DMS79 (cell line): ENCODE measurements around the gene GNA15.

Experiments used
- DNase-seq: peaks from one replicate; lab custom pipeline; 2025; lab: John Stamatoyannopoulos, UW

Gene GNA15

DNA sequence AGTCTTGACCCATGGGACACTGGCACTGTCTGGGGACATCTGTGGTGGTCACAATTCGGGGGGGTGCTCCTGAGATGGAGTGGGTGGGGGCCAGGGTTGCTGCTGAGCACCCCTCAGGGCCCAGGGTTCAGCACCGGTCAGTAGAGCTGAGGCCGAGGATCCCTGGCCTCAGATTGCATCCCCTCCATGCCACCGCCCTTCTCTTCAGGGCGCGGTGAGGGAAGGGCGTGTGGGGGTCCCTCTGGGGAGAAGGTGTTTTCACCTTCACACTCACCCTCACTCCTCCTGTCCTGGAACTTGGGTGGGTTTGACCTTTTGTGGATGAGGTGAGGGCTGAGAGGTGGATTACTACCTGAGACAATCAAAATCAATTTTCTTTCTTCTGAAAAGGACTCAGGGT lies 28.2 kb upstream of the GNA15 start:
- DNase-seq, result no peak

DNA sequence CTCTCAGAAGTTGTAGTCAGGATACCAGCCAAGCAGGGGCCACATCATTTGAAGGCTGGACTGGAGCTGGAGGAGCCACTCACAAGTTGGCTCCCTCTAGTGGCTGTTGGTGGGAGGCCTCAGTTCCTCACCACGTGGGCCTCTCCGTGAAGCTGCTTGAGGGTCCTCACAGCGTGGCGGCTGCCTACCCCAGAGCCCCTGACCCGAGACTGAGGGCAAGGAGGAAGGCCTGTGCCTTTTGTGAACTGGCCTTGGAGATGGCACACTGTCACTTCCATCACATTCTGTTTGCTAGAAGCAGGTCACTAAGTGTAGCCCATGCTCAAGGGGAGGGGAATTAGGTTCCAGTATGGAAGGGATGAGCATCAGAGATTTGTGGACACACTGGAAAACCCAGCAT lies 27.1 kb upstream of the GNA15 start:
- no peak for DNase-seq

DNA sequence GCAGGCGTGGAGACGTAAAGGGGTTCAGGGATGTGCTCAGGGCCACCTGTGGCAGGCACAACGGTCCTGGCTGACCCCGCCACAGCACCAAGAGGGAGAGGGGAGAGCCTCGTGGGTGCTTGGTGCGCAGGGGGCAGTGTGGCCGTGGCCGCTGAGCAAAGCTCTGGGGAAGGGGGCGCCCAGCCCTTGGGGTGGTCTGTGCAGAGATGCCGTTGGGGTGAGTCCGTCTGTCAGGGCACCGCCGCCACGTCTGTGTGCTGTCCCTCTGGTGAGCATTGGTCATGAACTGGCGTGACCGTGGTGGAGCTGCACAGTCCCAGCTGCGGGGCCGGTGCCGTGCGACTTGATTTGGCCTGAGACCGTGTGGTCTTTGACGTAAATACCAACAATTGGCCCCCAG lies 26.3 kb upstream of the GNA15 start:
- no peak for DNase-seq

DNA sequence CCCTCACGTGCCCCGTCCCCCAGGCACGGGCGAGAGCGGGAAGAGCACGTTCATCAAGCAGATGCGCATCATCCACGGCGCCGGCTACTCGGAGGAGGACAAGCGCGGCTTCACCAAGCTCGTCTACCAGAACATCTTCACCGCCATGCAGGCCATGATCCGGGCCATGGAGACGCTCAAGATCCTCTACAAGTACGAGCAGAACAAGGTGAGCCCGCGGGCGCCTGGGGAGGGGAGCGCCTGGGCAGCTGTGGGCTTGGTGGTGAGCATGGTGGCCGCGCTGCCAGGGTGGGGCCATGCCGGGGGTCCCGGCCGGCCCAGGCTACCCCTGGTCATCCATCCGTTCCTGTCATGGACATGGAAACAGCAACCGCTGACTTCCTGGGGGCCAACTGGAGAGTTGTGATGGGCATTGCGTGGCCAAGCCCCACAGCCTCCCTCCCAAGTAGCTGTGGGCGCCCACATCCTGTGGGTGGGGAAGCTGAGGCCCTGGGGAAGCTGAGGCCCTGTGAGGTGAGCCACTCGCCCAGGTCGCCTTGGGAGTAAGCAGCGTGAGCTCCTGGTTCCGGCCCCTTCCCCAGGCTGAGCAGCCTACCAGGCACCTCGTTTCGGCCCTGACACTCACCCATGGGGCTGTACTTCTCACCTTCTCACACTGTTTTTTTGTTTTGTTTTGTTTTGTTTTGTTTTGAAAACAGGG lies 25.6 kb upstream of the GNA15 start:
- no peak for DNase-seq

DNA sequence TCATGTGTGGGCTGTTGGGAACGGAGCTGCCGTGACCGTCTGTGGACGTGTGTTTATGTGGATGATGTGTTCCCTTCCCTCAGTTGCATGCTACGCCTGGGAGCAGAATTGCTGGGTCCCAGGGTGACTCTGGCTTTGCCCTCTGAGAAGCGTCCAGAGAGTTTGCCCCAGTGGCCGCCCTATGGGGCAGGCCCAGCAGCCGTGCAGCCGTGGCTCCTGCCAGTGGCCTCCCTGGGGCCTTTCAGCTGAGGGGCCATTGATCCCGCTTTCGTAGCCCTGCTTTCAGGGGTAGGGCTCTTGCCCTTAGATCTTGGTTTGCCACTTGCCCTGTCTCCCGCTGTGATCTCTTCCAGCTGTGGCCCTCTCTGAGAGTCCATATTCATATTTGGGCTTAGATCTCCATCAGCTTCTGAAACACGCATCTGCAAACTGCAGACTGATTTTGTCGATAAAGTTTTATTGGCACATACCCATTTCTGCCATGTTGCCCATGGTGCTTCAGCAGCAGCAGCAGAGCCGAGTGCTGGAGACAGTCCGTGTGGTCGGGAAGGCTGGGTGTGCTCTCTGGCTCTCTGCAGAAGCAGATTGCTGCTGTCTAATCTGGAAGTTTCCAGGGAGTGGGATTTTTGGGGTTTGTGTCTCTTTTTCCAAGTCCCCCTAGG lies 24.1 kb upstream of the GNA15 start:
- no peak for DNase-seq

DNA sequence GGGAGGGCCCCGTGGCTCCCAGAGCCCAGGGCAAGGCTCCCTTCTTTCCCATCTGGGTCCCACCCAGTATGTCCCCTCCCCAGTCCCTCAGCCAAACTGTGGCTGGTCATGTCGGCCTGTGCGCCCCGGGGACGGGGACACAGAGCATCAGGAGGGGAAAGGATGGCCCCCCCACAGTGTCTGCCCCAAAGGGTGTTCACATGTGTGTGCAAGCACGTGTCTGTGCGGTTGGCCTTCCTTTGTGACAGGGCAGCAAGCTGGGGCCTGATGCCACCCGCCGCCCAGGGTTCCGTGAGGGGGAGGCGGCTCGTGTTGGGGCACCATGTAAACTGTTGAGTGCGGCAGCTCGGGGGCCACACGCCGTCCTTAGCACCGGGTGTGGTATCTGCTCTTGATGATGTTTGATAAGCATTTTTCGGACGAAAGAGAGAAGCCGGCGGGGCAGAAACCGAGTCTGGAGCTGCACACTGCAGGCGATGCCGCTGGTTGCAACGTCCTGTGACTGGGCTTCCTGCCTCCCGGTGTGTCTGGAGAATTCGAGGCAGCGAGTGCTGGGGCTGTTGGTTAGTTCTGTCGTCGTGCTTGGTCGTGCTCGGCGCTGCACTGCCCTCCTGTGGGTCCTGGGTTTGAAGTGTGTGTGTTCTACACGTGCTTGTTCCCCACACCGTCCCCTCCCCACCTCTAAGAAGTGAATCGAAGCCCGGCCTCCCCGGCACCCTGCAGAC lies 23.3 kb upstream of the GNA15 start:
- no peak for DNase-seq

DNA sequence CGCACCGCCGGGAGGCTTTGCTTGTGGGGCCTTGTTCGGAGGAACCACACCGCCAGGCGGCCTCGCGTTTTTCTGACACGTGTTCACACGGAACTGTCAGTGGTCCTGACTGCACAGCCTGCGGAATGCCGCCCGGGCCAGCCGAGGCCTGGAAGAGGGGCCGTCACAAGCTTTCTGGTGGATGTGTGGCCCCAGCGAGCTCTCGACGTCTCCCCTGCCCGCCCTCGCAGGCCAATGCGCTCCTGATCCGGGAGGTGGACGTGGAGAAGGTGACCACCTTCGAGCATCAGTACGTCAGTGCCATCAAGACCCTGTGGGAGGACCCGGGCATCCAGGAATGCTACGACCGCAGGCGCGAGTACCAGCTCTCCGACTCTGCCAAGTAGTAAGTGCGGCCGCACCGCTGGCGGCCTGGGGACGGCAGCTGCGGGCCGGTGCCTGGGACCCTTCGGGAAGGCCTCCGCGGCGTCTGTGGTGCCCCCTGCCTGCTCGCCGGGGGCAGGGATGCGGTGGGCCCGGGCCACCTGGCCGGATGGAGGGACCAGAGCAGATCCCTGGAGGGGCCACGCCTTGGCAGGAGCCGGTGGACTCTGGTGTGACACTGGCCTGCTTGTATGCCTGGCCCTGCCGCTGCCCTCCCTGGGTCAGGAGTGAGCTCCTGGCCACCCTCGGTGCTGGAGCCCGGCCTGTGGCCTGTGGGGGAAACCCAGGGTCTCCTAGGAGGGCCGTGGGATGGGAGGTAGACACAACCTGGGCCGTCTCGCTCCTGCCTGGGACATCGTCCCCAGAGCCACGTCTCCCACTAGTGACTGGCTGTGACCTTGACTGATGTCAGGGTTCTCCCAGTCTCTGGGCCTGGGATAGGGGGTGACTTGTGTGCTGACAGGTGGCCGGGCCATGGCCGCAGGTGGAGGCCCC lies 22.5 kb upstream of the GNA15 start:
- no peak for DNase-seq

DNA sequence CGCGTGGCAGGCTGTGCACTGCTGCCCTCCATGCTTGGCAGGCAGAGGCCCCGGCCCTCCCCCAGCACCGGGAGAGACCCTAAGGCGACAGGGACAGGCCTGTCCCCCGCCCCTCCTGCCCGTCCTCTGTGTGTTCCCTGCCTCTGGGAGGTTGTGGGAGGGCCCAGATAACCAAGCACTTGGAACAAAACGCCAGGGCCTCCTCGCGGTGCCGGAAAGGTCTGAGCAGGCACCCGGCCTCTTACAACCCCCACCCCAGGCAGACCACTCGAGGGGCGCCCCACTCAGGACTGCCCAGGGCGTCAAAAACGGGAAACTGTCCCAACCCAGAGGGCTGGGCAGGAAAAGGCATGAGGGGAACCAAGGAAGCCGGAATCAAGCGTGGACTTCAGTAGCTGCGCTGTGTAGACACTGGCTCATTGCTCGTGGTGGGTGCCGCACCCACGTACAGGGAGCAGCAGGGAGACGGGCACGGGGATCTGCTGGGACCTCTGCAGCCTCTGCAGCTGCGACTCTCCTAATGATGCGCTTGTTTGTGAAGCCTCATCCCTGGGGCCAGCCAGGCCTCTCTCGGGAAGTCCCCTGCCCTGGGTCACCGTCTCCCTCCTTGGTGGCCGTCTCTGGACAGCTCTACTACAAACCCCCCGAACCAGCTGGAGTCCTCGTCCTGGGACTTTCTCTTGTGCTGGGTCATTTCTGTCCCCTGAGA lies 21.7 kb upstream of the GNA15 start:
- DNase-seq, result no peak

DNA sequence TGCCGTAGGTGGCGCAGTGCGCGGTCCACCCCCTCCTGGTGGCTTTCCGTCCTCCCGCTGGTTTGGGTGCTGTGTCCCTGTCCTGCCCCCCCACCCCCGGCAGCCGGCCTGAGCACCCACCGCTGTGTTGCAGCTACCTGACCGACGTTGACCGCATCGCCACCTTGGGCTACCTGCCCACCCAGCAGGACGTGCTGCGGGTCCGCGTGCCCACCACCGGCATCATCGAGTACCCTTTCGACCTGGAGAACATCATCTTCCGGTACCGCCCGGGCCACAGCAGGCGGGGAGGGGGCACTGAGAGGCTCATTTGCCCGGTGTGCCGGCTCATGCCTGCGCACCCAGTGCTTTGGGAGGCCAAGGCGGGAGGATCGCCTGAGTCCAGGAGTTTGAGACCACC lies 21.0 kb upstream of the GNA15 start:
- DNase-seq, result no peak

DNA sequence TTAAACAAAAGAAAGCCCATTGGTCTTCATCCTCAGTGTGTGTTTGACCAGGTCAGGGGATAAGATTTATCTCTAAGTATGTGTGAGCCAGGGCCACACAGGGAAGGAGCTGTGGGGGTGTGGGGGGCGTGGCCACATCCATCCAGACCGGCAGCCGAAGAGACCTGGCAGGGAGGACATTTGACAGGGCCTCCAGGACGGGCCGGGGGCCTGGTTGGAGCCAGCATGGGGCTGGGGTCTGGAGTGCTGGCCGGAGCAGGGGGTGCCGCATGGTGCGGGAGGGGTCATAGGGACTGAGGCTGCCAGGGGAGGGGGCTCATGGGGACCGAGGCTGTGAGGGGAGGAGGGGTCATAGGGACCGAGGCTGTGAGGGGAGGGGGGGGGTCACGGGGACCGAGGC lies 20.4 kb upstream of the GNA15 start:
- DNase-seq, result no peak

DNA sequence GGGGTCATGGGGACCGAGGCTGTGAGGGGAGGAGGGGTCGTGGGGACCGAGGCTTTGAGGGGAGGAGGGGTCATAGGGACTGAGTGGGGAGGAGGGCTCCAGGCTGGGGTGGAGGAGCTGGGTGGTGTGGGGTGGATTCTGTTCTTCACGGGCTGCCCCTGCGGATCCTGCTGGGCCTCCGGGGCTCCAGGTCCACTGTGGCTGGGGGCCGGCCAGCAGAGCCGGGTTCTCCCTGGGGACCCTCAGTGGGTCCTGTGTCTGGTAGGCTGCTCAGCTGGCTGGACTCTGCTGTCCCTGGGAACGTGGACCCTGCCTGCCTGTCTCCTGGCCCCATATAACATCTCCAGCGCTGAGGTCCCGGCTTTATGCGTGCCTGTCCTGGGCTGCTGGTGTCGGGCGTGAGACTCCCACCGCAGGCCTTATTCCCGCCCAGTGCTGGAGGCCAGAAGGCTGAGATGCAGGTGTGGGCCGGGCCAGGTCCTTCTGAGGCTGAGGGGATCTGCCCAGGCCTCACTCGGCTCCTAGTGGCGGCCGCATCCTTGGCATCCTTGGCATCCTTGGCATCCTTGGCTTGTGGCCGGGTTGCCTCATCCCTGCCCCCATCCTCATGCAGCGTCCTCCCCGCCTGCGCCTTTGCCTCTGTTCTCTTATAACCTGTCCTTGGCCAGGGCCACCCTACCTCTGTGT lies 19.8 kb upstream of the GNA15 start:
- no peak for DNase-seq

DNA sequence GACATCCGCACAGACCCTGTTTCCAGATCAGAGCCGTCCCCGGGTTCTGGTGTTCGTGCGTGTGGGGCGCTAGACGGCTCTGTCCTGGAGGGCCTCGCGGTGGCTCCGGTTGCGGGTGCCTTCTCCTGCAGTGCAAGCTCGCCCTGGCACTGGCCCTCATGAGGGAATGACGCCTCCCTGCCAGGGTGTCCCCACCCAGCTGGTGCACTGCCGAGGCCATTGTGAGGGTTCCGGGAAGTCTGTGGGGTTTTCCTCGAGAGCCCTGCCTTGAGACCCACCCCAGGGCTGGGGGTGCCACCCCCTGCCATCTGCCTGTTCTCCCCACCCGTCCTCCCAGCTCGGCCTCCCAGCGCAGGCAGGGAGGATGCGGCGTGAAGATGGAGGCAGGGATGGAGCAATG lies 19.2 kb upstream of the GNA15 start:
- no peak for DNase-seq

DNA sequence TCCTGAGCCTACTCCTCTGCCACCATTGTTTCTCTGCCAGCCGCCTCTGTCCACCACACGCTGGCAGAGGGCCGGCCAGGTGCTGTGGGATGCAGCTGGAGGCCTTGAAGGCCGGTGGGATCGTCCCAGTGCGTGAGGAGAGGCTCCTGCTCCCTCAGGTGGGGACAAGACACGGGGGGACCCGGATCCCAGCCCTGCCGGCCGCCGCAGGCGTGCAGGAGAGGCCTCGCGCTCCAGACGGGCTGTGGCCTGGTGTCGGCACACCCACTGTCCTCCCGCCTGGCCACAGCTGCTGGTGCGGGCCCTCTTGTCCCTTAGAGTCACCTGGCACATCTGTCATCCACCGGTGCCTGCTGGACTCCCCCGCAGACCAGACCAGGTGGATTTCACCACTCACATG lies 18.1 kb upstream of the GNA15 start:
- DNase-seq, result no peak

DNA sequence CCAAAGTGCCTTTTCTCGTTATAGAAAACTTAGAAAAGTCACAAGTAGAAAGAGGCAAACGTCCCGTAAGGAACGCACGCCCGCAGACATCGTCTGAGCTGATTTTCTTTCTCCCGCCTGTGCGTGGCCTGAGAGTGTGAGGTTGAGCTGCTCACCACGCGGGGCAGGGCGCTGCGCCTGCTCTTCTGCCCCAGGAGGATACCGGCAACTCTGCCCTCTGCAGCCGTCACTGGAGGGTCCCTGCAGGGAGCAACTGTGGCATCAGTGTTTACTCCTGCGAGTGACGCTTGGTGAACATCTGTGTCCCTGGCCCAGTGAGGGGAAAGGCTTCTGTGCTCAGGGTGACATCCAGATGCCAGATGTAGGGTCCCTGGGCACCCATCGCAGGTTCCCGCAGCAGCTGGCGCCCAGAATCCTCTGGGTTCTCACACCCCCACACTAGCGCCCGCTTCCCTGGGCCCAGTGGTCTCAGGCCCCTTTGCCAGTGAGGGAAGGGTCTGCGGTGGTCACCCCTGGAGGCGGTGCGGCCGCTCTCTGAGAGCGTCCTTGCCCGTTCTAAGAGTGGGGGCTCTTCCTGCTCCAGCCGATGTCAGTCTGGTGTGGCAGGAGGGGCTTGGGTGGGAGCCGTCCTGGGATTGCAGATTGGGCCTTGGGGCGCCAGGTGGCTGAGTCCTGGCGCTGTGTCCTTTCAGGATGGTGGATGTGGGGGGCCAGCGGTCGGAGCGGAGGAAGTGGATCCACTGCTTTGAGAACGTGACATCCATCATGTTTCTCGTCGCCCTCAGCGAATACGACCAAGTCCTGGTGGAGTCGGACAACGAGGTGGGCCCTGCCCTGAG lies 17.4 kb upstream of the GNA15 start:
- no peak for DNase-seq

DNA sequence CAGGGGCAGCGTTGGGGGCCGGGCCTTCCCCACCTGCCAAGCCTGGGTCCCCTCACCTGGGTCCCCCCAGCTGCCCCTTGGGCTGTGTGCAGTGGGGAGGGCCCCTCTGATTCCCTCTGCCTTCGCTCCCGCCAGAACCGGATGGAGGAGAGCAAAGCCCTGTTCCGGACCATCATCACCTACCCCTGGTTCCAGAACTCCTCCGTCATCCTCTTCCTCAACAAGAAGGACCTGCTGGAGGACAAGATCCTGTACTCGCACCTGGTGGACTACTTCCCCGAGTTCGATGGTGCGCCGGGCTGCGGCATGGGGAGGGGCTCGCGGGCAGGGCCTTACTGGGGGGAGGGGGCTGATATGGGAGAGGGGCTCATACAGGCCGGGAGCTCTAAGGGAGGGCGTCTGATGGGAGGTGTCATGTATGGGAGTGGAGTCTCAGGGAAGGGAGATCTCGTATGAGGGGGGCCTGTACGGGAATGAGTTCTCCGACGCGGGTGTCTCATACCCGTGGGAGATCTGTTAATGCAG lies 16.7 kb upstream of the GNA15 start:
- no peak for DNase-seq

DNA sequence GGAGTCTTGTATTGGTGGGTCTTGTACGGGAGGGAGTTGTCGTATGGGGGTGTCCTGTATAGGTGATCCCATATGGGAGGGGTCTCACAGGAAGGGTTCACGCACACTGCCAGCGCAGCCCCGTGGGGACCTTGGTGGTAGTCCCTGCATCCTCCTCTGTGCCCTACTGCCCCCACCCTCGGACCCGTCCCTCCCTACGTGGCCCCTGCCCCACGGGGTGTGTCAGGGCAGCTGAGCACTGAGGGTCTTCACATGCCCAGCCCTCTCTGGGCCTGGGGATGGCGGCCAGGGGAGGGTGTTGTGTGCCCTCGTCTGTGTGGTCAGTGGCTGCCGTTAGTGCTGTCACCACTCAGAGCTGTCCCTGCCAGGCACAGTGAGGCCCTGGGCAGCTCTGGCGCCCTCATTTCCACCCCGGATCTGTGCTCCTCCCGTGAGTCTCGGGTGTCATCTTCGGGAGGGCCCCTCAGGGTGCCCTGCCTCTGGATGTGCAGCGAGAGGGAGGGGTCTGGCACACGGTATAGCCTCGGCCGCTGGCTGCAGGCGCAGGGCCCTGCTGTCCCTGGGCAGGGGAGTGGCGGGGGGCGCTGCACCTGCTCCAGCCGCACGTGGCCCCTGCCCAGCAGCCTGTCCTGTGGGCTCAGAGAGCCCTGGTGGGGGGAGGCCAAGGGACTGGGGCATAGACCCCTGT lies 16.0 kb upstream of the GNA15 start:
- DNase-seq, result no peak

DNA sequence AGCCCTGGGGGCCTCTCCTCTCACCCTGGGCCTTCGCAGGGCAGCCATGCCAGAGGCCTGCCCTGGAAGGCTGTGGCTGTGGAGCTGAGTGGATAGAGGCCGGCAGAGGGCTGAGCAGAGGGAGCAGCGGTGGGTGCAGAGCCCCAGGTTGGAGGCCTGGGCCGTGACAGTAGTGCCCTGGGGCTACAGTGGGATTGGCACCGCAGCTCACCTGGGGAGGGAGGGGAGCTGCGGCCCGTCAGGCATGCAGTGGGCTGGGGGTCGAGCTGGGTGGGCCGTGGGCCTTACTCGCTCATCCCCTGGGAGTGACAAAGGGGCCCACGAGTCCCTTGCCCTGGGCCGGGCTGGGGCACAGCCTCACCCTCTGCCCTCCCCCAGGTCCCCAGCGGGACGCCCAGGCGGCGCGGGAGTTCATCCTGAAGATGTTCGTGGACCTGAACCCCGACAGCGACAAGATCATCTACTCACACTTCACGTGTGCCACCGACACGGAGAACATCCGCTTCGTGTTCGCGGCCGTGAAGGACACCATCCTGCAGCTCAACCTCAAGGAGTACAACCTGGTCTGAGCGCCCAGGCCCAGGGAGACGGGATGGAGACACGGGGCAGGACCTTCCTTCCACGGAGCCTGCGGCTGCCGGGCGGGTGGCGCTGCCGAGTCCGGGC lies 15.1 kb upstream of the GNA15 start:
- DNase-seq, result no peak

DNA sequence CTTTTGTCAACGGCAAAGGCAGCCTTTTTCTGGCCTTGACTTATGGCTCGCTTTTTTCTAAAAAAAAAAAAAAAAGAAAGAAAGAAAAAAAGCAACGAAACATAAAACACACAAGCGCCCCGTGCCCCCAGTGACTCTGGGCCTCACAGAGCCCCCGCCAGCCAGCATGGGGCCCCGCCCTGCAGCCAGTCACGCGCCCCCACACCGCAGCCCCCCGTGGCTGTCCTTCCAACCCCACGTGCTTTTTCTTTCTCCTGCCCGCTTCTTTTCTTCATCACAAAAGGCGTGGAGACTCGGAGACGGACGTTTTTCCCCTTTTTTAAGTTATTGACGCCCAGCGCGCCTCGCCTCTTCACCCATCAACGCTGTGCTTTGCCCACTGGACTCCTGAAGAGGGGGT lies 14.4 kb upstream of the GNA15 start:
- no peak for DNase-seq
